NCI-H2171 (cell line): ENCODE results near the gene GDPD3.
A peak's percentile ranks its signal among the peaks of the same experiment; 100 is the strongest.
"Not testable (repeated sequence)": the region's sequence is repeated elsewhere in the genome, so short reads cannot be mapped to it uniquely, and the experiment has no call there.

Source experiments
- DNase-seq: peaks from one replicate; lab custom pipeline; 2025; lab: John Stamatoyannopoulos, UW

GDPD3 gene, protein sequence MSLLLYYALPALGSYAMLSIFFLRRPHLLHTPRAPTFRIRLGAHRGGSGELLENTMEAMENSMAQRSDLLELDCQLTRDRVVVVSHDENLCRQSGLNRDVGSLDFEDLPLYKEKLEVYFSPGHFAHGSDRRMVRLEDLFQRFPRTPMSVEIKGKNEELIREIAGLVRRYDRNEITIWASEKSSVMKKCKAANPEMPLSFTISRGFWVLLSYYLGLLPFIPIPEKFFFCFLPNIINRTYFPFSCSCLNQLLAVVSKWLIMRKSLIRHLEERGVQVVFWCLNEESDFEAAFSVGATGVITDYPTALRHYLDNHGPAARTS

DNA sequence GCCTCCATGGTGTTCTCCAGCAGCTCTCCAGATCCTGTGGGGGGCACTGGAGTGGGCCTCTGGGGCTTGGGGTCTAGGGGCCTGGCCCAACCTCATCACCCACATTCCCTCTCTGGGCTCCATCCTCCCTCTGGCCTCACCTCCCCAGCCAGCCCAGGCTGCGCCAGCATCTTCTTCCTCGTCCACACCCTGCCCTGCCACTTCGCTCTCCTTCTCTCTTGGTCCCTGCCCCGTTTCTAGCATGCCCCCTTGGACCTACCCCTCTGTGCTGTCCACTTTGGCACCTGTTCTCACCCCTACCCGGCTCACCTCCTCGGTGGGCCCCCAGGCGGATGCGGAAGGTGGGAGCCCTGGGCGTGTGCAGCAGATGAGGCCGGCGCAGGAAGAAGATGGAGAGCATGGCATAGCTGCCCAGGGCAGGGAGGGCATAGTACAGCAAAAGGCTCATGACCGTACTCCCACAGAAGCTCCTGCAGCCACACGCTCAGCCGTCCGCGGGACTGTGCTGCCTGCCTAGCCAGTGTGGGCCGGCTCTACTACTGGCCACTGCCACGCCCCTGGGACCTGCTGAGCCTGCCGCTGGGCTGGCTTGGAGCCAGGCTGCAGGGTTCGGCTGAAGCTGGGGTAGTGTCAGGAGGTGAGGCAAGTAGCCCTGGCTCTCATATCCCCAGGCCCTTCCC is at the start of gene GDPD3:
TSS of gene GDPD3 (minus strand) at position 507 of the 680 bp plus-strand sequence. CDS start at position 448, 59 bp downstream.
- no peak for DNase-seq

GRCh38 chr16:30157214-30157613 is 43.9 kb upstream of the GDPD3 start:
- no peak for DNase-seq

GRCh38 chr16:30155188-30155587 is 41.9 kb upstream of the GDPD3 start:
- no peak for DNase-seq

- DNase-seq = no peak
Observed at GRCh38 chr16:30152517-30152916, 39.2 kb upstream of the GDPD3 start.

DNA sequence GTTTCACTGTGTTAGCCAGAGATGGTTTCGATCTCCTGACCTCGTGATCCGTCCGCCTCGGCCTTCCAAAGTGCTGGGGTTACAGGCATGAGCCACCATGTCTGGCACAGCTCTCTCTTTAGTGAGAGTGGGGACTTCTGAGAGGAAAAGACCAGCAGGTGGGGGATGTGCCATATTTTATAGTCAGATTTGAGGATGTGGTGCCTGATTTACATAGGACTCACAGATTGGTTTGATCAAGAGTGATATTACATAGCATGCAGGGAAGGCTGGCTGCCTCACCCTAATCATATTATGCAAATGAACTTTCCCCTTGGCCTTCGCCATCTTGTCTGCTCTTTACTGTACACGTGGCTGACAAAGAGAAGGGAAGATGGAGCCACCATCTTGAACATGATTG is 37.8 kb upstream of the GDPD3 start:
- no peak for DNase-seq

- DNase-seq = no peak
Observed at GRCh38 chr16:30149250-30149930, 36.1 kb upstream of the GDPD3 start.

- no peak for DNase-seq
Observed at GRCh38 chr16:30147843-30148510, 34.6 kb upstream of the GDPD3 start.

DNA sequence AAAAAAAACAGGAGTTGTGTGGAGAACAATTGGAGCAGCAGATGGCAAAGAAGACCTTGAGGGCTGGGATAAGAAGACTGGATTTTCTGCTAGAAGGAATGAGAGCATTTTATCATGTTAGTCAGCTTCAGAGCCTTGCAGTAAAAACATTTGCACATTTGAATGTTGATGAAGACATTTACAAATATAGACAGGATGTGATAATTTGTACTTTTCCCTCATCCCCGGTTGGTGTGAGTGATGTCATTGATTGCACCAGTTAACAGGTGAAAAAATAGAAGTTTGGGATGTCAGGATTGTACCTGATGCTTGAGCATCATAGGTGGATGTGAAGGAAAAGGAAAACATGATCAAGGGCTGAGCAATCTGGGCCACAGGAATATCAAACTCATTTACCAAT is 32.3 kb upstream of the GDPD3 start:
- DNase-seq = no peak

- DNase-seq = no peak
Observed at GRCh38 chr16:30144917-30145316, 31.6 kb upstream of the GDPD3 start.

DNA sequence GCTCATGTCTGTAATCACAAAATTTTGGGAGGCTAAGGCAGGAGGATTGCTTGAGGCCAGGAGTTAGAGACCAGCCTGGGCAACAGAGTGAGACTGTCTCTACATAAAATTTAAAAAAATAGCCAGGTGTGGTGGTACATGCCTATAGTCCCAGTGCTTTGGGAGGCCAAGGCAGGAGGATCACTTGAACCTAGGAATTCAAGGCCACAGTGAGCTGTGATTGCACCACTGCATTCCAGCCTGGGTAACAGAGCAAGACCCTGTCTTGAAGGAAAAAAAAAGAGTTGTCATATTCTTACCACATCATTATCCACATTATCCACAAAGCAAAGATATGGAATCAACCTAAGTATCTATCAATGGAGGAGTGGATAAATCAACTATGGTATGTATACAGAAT is 30.7 kb upstream of the GDPD3 start:
- DNase-seq = no peak

- no peak for DNase-seq
Observed at GRCh38 chr16:30143347-30143702, 30.0 kb upstream of the GDPD3 start.

DNA sequence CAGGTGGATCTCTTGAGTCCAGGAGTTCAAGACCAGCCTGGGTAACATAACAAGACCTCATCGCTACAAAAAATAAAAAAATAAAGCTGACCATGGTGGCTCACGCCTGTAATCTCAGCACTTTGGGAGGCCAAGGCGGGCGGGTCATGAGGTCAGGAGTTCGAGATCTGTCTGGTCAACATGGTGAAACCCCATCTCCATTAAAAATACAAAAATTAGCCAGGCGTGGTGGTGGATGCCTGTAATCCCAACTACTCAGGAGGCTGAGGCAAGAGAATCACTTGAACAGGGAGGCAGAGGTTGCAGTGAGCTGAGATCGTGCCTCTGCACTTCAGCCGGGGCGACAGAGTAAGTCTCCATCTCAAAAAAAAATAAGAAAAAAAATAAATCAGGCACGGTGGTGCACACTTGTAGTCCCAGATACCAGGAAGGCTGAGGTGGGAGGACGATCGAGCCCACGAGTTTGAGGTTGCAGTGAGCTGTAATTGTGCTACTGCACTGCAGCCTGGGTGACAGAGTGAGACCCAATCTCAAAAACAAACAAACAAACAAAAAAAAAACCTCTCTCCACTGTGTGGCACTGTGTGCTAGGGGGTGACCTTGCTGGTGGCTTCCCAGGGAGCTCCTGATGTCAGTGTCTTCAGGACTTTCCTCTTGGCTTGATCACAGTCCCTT is 29.5 kb upstream of the GDPD3 start:
- DNase-seq = no peak

GRCh38 chr16:30141750-30142149 is 28.4 kb upstream of the GDPD3 start:
- no peak for DNase-seq

DNA sequence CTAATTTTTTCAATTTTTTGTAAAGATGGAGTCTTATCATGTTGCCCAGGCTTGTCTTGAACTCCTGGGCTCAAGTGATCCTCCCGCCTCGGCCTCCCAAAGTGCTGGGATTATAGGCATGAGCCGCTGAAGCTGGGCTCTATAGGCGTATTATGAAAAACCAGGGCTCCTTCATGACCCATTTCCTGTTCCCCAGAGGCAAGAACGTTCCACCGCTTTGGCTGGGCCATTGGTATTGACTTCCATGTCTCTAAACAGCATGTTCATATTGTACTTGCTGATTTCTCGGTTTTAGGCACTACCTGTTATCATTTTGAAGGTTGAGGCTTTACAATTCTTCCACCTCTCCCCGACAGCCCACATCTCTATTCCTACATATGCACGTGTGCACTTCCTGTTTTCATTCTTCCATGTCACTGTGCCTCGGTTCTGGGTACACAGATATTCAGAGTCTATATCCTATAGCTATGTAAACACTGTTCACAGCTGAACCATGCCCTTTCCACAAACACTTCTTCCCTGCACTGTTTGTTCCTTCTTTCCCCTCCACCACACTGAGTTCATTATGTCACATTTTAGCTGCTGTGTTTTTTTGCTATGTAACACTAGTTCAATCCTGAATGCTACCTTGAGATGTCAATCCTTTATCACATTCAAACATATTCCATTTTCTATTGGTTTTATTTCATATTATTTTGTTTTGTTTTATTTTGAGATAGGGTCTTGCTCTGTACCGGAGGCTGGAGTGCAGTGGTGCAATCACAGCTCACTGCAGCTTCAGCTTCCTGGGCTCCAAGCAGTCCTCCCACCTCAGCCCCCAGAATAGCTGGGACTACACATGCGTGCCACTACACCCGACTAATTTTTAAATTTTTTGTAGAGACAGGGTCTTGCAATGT is 26.5 kb upstream of the GDPD3 start:
- no peak for DNase-seq

GRCh38 chr16:30137897-30138296 is 24.6 kb upstream of the GDPD3 start:
- DNase-seq = no peak

DNA sequence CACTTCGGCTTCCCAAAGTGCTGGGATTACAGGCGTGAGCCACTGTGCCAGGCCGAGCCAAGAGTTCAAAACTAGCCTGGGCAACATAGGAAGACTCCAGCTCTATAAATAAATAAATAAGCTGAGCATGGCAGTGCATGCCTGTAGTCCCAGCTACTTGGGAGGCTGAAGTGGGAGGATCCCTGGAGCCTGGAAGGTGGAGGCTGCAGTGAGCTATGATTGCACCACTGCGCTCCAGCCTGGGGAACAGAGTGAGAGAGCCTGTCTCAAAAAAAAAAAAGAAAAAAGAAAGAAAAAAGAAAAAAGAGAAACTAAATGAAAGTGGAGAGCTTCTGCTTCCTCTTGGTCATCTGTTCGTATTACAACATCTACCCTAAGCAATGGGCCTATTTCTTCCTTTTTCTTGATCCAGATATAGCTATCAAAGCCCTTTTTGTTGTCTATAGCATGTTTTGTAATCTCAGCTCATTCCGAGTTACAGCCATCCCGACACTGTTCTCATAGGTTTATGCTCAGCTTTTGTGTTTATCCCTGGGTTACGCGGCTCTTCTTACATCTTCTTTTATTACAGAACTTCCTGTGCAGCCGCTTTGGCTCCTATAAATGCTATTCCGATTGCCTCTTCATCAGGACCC is 23.8 kb upstream of the GDPD3 start:
- DNase-seq = no peak

GRCh38 chr16:30132591-30132990 is 19.3 kb upstream of the GDPD3 start:
- DNase-seq = no peak

DNA sequence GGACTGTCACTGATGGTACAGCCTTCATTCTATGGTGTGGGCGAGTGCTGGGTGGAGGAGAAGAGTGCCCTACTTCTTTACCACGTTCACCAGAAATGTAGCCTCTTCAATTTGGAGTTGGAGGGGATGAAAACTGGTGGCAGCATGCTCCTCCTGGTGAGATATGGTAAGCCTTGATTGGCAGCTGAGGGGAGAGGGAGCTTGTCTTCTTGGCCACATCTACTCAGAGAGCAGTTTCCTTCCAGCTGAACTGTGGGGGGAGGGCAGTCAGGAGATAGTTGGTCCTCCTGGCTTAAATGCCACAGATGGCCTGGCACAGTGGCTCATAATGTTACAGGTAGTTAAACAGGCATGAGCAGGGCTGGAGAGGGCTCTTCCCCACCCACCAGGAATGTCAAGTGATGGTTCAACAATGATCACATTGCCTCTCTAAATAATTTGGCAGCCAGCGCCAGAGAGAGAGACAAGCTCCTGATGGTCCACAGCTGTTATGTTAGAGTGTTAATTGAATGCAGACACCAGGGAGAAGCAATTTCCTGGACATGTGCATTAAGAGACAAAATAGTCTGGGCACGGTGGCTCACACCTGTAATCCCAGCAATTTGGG is 18.6 kb upstream of the GDPD3 start:
- DNase-seq = peak; percentile 50

- no peak for DNase-seq
Observed at GRCh38 chr16:30127993-30128392, 14.7 kb upstream of the GDPD3 start.

- DNase-seq = not testable (repeated sequence)
Observed at GRCh38 chr16:30125690-30126089, 12.4 kb upstream of the GDPD3 start.
